Liver (tissue), 3 donors: ENCODE results near the gene CCNY.
A peak's percentile ranks its signal among the peaks of the same experiment; 100 is the strongest.

Experiments
- SP1 ChIP-seq: IDR thresholded peaks from 2 replicates; pipeline ENCODE4 v1.6.1; 2018; ENCODE audit warnings: antibody characterized with exemption, mild to moderate bottlenecking
- TAF1 ChIP-seq: conservative IDR thresholded peaks from 2 replicates; pipeline ENCODE4 v1.6.1; 2016; ENCODE audit warnings: antibody characterized with exemption, mild to moderate bottlenecking
- TF ChIP-seq, protein P1 (sequence below): fragments of 150-350 bp; IDR thresholded peaks from 2 replicates; pipeline ENCODE4 v1.5.1; 2017; ENCODE audit warnings: improper control_type of control experiment, low read depth, low read length; ENCODE audit not compliant: missing input control
- donor health status: healthy.
- donor health status: healthy.

DNA sequence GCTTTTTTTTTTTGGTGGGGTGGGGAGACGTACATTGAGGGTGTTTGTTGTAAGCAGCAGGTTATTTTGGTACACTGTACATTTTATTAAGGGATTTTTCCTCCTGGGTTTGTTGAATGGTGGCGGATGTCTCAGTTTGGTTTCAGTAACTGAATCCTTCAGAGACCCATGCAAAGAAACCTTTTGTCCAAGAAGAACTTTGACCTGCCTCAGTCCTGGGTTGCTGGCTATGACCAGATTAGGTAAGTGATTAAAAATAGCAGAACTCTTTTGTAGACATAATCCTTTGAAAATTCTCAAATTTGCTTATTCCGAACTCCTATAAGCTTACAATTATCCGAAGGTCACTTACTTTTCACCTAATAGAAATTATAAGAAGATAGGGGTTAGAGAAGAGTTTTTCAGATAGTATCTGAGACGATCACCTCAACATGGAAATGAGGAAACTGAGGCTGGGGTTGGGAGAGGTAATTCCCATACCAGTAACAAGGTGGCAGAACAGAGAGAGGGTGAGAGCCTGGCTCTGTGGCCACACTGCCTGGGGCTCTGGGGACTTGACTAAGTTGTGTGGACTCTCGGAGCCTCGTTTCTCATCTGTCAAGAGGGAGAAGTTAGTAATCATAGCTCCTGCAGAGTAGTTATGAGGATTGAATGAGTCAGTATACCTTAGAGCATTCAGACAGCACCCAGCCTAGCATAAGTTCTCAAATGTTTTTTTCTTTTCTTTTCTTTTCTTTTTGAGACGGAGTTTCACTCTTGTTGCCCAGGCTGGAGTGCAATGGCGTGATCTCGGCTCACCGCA, 87.4 kb downstream of the CCNY start:
- peak; percentile 19 for TF ChIP-seq SP1
- TF ChIP-seq, protein P1, sequence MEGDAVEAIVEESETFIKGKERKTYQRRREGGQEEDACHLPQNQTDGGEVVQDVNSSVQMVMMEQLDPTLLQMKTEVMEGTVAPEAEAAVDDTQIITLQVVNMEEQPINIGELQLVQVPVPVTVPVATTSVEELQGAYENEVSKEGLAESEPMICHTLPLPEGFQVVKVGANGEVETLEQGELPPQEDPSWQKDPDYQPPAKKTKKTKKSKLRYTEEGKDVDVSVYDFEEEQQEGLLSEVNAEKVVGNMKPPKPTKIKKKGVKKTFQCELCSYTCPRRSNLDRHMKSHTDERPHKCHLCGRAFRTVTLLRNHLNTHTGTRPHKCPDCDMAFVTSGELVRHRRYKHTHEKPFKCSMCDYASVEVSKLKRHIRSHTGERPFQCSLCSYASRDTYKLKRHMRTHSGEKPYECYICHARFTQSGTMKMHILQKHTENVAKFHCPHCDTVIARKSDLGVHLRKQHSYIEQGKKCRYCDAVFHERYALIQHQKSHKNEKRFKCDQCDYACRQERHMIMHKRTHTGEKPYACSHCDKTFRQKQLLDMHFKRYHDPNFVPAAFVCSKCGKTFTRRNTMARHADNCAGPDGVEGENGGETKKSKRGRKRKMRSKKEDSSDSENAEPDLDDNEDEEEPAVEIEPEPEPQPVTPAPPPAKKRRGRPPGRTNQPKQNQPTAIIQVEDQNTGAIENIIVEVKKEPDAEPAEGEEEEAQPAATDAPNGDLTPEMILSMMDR = no peak
- no peak for TF ChIP-seq TAF1
